ENCODE measurements around the gene MYO7B.
"Not testable (repeated sequence)": the region's sequence is repeated elsewhere in the genome, so short reads cannot be mapped to it uniquely, and the experiment has no call there.

MYO7B gene

DNA sequence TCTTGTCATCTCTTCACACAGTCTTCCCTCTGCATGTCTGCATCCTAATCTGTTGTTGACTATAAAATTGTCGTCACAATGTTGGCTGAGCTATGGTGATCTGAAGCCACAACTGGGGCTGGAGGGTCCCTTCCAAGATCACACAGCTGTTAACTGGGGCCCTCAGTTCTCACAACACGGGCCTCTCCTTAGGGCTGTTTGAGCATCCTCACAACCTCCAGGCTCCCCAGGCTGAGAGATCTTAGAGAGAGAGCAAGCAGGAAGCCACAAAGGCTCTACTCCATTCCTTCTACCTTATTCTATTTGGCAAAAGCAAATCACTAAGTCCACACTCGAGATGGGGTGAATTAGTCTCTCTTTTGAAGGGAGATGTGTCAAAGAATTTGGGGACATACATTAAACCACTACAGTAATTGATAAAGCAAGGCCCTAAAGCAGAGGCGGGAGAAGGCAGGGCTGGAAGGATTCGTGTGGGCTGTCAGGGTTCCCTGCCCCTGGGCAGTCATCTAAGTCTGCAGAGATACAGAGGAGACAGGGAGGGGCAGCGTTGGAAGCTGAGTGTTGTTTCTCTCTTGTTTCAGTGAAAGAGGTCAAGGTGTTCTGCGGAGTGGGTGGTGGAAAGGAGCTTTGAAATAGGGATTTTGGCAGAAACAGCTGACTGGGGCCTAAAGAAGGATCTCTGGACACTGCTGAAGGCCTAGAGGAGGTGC is 15.9 kb downstream of the MYO7B start:
- DNase-seq (ENCODE audit: low read depth in 2 of 3, low spot score in 1 of 3): no peak

GRCh38 chr2:127552336-127552735 is 16.9 kb downstream of the MYO7B start:
- DNase-seq (ENCODE audit: low read depth in 2 of 3, low spot score in 1 of 3): no peak

- DNase-seq (ENCODE audit: low read depth in 2 of 3, low spot score in 1 of 3): no peak
Observed at GRCh38 chr2:127552846-127553245, 17.4 kb downstream of the MYO7B start.

GRCh38 chr2:127558911-127559310 is 23.4 kb downstream of the MYO7B start:
- no peak for DNase-seq (ENCODE audit: low read depth in 2 of 3, low spot score in 1 of 3)

GRCh38 chr2:127559454-127559853 is 24.0 kb downstream of the MYO7B start:
- DNase-seq (ENCODE audit: low read depth in 2 of 3, low spot score in 1 of 3): no peak

- DNase-seq (ENCODE audit: low read depth in 2 of 3, low spot score in 1 of 3): no peak
Observed at GRCh38 chr2:127560201-127560930, 24.9 kb downstream of the MYO7B start.

DNA sequence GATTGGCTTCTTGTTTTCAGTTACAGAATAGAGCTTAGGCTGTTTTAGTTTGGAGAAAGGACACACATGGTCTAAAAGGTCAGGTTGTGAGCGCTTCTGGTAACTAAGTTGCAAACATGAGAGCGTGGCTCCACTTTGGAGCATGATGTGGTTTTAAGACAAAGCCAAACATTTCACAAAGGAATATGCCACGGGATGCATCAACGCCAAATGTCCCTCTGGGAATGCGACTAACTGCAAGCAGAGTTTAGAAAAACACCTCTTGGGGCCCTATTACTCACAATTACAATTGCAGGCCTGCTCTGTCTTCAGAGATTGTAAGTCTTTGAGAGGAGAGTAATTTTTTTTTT is 25.4 kb downstream of the MYO7B start:
- no peak for DNase-seq (ENCODE audit: low read depth in 2 of 3, low spot score in 1 of 3)

GRCh38 chr2:127561371-127561770 is 25.9 kb downstream of the MYO7B start:
- DNase-seq (ENCODE audit: low read depth in 2 of 3, low spot score in 1 of 3): no peak

DNA sequence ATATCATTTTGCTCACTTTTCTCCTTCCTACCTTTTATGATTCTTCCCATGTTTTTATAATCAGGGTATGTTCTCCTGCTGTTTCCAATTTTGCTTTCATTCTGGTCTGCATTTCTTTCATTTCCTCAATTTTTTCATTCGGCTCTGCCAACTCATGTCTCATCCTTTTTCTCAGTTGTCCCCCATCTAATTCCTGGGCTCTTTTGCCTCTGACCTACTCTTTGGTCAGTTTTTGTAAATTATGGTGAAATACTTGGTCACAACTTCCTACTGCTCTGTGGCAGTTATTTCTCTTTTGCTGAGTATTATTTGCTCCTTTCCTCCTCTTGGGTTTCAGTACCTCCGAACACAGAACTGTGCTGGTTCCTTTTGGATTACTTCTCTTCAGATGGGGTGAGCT is 27.5 kb downstream of the MYO7B start:
- DNase-seq (ENCODE audit: low read depth in 2 of 3, low spot score in 1 of 3): no peak

DNA sequence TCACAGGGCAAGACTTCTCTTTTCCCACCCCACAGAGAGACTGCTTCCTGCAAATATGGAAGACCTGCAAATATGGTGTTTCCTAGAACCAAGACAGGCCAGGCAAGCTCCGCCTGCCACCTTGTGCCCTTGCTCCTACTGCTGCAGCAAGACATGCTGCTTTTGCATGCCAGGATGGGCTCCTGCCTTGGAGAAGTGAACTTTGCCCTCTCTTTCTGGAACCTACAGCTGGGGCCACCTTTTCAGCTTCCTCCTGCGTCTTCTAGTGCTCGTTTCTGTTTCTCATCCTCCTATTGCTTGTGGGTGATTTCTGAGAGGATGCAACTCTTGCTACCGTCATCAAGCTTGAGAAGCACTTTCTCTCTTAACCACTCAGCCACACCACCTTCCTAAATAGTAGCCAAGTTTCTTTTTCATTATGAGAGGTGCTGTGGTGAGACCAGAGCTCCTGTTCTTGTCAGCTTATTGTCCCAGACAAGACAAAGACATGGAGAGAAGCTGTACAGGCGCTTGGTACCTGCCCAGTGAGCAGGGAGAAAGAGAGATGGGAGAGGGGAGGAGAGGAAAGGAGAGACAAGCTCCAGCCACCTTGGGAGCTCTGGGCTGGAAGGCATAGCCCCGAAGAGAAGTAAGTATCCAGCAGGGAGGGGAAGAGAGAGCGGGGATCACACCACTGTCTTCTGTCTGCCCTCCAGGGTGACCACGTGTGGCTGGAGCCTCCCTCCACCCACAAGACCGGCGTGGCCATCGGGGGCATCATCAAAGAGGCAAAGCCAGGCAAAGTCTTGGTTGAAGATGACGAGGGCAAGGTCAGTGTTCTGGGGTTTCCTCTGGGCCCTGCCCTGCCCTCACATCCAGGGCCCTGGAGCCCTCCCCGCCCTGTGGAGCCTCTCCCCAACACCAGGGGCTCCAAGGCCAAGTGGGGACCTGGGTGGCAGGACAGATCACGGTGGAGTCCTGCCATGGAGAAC is 28.3 kb downstream of the MYO7B start:
- DNase-seq (ENCODE audit: low read depth in 2 of 3, low spot score in 1 of 3): peak in 2 of 3 donors; percentile 1 to 27

DNA sequence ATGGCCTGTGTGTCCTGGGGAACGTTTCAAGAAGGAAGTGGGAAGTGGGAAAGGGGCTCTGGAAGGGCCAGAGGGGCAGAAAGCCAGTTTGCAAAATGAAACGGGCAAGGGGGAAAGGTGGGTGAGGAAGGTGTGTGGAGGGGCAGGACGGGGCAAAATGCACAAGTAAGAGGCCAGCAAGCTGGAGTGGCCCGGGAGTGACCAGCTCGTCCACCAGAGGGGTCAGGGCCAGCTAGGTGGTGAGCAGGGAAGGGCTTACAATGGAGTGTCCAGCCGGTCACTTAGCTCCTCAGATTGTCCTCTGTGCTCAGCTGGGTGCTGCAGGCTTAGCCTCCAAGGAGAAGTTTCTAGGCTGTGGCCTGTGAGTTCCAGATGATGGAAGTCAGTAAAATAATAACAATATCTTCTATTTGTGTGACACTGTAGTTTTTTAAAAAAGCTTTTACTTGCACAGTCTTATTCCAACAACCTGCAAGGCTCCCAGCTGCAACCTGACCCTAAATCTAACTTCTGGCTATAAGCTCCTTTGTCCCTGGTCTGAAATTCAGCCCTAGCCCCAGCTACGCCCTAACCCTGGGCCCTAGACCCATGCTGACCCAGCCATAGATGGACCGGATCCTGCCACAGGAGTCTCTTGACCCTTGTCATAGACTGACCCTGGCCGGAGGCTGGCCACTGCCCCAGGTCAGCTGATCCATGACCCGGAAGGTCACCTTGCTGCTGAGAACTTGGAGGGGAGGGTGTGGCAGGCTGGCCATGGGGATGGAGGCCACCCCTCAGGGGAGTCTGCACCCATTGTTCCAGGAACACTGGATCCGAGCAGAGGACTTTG is 29.2 kb downstream of the MYO7B start:
- no peak for DNase-seq (ENCODE audit: low read depth in 2 of 3, low spot score in 1 of 3)

GRCh38 chr2:127565261-127566138 is 30.0 kb downstream of the MYO7B start:
- no peak for DNase-seq (ENCODE audit: low read depth in 2 of 3, low spot score in 1 of 3)

DNA sequence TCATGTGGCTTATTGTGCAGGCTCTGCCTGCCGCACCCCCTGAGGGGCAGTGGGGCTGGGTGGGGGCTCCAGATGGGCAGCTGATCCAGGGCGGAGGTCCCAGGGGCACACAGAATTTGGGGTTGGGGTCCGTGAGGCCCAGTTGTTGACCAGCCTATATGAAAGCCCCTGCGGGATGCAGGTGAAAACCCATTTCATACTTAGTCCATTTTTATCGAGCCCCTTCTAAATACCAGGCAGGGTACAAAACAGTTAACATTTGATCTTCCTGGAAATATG is 30.6 kb downstream of the MYO7B start:
- no peak for DNase-seq (ENCODE audit: low read depth in 2 of 3, low spot score in 1 of 3)

GRCh38 chr2:127566576-127566975 is 31.1 kb downstream of the MYO7B start:
- DNase-seq (ENCODE audit: low read depth in 2 of 3, low spot score in 1 of 3): no peak

GRCh38 chr2:127567351-127567854 is 31.9 kb downstream of the MYO7B start:
- no peak for DNase-seq (ENCODE audit: low read depth in 2 of 3, low spot score in 1 of 3)

DNA sequence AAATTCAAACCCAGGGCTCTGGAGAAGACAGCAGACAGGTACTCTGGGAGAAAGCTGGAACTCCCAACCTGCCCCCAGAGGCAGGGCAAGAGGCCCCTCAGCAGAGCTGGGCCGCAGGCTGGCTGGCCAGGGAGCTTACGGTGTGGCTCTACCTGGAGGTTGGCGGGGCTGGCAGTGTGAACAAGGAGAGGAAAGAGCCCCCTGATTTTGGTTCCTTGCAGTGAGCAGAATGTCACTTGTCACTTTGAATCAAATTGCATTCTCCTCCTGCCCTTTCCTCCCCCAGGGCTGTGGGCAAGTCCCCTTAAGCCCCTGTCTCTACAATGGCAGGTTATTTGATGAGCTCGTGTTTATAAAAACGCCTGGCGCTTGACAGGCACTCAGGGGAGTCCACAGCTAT is 32.6 kb downstream of the MYO7B start:
- no peak for DNase-seq (ENCODE audit: low read depth in 2 of 3, low spot score in 1 of 3)

- DNase-seq (ENCODE audit: low read depth in 2 of 3, low spot score in 1 of 3): no peak
Observed at GRCh38 chr2:127569666-127570065, 34.2 kb downstream of the MYO7B start.

GRCh38 chr2:127570282-127571250 is 35.1 kb downstream of the MYO7B start:
- DNase-seq (ENCODE audit: low read depth in 2 of 3, low spot score in 1 of 3): no peak

- DNase-seq (ENCODE audit: low read depth in 2 of 3, low spot score in 1 of 3): not testable (repeated sequence)
Observed at GRCh38 chr2:127572352-127572751, 36.9 kb downstream of the MYO7B start.

Measured in stimulated activated CD4-positive, alpha-beta T cell treated with anti-CD3 and anti-CD28 coated beads, Interleukin-12 subunit alpha, Interleukin-12 subunit beta, amount 100 ng/mL, for 48 hours (primary cell).